GM12878 (cell line): ENCODE results near the gene PIGN.

Source experiments
- EP300 ChIP-seq, 2 experiments: fragments of 150-350 bp in 1 of 2; IDR thresholded peaks; 2 replicates each; pipeline ENCODE4 v1.6.1; 2011 to 2012; ENCODE audit warnings: low read depth in 2 of 2, low read length in 2 of 2, borderline replicate concordance in 1 of 2, improper control_type of control experiment in 1 of 2, inconsistent platforms in 1 of 2; ENCODE audit not compliant: control insufficient read depth in 1 of 2
- POLR2AphosphoS5 ChIP-seq: IDR thresholded peaks from 2 replicates; pipeline ENCODE4 v1.6.1; 2011; ENCODE audit warnings: mild to moderate bottlenecking, low read length, inconsistent platforms
- TF ChIP-seq, protein P1 (sequence below), 3 experiments: IDR thresholded peaks in 2 of 3; conservative IDR thresholded peaks in 1 of 3; 2 replicates each; pipeline ENCODE4 v1.5.1; 2011; ENCODE audit warnings: low read depth in 3 of 3, low read length in 3 of 3, mild to moderate bottlenecking in 3 of 3, control low read depth in 2 of 3, moderate library complexity in 2 of 3, inconsistent platforms in 1 of 3, mixed read lengths in 1 of 3; ENCODE audit not compliant: control insufficient read depth in 2 of 3, insufficient read depth in 1 of 3; ENCODE audit errors: extremely low read depth in 1 of 3

DNA sequence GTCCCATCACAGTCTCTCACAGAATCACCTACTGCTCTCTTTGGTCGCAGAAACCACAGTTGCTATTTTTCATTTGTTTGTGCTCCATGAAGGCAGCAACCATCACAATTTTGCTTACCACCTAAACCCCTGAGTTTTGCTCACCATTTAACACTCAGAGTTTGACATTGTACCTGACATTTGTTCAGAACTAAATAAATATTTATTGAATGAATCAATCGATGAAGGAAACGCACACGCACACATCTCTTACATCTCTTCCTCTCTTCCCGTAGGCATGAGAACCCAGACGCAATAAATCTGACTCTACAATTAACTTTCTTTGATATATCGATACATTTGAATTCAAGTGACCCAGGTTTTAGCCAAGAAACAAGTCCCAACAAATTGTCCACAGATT, 188.5 kb downstream of the PIGN start:
- TF ChIP-seq, protein P1, sequence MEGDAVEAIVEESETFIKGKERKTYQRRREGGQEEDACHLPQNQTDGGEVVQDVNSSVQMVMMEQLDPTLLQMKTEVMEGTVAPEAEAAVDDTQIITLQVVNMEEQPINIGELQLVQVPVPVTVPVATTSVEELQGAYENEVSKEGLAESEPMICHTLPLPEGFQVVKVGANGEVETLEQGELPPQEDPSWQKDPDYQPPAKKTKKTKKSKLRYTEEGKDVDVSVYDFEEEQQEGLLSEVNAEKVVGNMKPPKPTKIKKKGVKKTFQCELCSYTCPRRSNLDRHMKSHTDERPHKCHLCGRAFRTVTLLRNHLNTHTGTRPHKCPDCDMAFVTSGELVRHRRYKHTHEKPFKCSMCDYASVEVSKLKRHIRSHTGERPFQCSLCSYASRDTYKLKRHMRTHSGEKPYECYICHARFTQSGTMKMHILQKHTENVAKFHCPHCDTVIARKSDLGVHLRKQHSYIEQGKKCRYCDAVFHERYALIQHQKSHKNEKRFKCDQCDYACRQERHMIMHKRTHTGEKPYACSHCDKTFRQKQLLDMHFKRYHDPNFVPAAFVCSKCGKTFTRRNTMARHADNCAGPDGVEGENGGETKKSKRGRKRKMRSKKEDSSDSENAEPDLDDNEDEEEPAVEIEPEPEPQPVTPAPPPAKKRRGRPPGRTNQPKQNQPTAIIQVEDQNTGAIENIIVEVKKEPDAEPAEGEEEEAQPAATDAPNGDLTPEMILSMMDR (IDR thresholded peaks at IDR 0.05 in 2 of 3, conservative IDR thresholded peaks at IDR 0.05 in 1 of 3; ENCODE audit: control insufficient read depth in 2 of 3, extremely low read depth in 1 of 3, insufficient read depth in 1 of 3, low read depth in 3 of 3, low read length in 3 of 3), result no peak
- TF ChIP-seq POLR2AphosphoS5 (no peak), EP300 (IDR thresholded peaks at IDR 0.05; ENCODE audit: borderline replicate concordance in 1 of 2, control insufficient read depth in 1 of 2, low read depth in 2 of 2, low read length in 2 of 2) (no peak)
